GM21515 (cell line): Measurements from ENCODE around the gene PWWP2B.

Experiments
- ATAC-seq: cut with Tn5 transposase; IDR thresholded peaks from one replicate; pipeline ENCODE4 v1.9.1; 2021; ENCODE audit not compliant: unreplicated experiment

PWWP2B gene

DNA sequence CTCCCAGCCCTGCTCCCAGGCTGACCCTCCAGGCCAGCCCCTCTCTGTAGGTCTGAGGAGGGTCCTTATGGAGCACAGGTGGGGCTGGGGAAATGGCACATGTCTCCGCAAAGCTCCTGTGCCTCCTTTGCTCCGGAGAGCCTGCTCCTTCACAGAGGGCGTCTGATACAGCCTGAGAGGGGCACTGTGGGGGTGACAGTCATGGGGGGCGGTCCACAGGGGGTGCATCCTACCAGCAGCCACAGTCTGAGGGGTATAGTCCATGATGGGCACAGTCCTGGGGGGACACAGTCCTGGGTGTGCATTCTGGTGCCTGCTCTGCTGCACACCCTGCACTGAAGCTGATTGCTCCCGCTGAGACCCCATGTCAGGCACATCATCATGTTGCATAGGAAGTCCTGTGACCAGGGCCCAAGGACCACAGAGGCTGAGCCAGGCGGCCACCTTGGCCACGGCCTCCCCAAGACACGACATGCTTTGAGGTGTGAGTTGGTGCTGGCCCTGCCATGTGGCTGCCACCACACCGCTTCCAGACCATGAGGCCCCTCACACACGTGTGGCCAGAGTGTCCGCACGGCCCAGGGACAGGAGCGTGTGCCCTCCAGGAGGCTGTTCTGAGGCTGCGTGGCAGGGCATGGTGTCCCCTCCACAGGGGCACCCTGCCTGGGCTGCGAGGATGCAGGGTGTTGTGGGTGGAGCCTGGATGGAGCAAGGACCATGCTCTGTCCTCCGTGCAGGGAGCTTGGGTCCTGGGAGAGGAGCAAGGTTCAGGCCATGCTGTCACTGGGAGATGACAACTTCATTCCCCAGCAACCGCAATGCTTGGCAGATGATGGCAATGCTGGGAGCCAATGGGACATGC, 59.2 kb downstream of the PWWP2B start:
- ATAC-seq: no peak

DNA sequence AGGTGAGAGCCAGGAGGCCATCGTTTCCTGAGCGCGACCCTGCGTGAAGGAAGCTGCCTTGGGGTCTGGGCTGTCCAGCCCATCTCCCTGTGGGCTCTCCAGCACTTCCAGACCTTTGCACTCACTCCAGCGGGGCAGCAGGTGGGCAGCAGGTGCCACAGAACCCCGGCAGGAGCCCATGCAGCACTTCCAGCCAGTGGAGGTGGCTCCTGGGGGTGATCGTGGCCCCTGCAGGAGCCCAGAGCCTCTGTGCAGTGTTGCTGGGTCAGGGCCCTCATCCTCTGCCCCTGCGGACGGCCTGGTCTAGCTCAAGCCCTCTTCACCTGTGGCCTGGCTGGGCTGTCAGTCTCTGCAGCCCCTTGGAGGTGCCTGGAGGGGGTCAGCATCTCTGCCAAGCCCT, 59.9 kb downstream of the PWWP2B start:
- no peak for ATAC-seq

DNA sequence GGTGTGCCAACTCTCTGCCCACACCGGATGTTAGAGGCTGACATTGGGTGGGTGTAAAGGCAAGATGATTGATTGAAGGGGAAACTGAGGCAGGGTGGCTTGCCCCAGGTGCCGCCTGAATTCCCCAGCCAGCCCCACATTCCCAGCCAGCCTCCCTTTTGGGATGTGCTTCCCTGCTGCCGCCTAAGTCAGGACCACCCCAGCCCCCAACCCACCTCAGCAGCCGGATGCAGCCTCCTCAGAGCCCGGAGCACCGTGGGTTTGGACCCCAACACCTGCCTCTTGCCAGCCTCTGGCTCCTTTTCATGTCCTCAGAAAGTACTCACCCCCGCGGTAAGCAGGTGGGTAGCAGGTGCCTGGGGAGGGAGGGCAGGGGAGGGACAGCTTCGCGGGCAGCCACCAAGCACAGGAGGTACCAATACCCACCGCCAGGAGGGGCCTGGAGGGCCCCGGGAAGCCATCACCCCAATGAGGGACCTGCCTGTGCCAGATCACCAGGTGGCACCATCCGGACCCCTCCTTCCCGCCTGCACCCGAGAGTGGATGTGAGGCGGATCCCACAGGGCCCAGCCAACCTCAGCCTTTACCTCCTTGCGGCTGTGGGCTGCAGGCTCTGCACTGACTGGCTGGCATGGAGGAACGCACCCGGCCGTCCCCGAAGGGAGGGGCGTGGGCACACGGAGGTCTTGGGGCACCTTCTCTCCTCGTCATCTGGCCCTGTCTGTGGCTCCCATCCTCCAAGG, 60.5 kb downstream of the PWWP2B start:
- ATAC-seq: no peak

DNA sequence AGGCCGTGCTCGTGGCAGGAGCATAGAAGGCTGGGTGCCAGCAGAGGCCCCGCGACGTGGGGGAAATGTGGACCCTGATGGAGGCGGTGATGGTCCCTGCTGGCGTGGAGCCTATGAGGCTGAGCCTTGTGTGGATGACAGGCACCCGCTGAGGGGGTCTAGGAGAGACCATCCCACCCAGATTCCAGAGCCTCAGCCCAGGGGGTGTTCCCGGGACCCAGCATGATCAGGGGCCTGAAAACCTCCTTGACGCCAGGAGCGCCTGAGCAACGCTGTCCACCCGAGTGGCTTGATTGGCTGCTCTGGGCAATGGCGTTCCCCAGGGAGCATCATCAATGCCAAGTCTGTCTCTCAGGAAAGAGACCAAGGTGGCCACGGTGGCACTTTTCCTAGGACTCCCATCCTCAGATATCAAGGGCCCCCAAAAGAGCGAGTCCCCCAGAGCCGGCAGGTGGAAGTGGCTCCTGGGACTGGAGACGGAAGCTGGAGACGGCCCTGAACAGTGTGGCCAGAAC, 61.1 kb downstream of the PWWP2B start:
- no peak for ATAC-seq

DNA sequence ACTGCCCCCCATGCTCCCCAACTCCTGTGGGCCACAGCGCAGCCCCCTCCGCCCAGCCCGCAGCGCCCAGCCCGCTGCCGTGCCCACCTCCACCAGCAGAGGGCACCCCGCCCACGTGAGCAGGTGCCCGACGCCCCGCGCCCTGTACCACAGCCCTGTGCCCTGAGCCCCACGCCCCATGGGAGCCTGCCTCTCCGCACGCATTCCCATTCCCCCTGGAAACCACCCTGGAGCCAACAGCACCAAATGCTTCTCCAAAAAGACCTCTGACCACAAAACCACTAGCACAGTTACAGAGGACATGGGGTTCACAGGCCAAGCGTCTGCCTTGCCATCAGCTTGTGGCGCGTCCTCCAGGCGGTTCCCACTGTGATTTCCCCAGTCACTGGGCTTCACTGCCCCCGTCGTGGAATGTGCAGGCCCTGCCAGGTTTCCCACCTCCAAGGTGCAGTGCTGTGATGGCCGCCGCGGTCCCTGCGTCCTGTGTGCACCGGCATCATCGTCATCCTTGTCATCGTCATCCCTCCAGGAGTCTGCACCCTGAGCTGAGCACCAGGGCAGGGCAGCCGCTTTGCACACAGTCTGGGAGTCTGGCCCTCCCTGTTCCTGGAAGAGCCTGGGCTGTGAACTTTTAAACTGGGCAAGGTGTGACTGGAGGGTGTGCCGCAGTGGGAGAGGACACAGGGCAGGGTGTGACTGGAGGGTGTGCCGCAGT, 61.7 kb downstream of the PWWP2B start:
- ATAC-seq: no peak

DNA sequence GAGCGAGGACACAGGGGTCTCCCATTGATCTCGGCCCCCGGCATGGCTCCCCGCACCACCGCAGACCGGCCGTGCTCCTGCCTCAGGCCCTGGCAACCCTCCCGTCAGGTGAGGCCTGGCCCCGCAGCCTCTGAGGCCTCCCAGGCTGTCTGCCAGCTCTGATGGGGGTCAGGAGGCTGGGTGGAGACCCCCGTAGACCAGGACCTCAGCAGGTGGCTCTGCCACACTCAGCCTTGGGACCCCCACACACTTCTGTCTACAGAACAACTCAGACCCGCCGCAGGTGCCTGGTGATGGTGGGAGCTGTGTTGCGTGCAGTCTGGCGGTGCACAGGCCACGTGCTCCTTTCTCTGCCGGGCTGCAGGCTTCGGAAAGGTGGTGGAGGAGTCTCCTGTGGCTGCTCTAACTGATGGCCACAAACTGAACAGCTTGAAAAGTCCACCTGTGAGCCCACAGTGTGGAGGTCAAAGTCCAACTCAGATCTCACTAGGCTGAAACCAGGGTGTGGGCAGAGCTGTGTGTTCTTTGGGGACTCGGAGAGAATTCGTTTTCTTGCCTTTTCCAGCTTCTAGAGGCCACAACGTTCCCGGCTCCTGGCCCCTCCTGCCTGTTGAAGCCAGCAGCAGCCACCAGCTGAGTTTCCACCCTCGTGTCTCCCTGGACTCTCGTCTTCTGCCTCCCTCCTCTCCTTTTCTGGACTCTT, 62.5 kb downstream of the PWWP2B start:
- ATAC-seq: no peak

DNA sequence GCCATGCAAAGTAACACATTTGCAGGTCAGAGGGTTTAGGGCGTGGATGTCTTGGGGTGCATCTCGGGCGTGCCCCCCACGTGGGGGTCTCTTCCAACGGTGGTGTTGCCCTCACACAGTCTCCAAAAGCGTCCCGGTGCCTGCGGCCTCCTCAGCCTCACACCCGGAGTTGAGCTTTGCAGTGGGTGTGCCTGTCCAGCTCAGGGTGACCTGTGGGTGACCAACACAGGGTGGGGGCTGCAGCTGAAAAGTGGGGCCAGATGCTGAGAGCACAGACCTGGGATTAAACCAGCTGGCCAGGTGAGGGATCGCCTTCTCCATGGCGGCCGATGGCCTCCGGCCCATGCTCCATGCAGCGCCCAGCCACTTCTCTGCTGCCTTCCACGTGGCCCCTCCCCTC, 63.1 kb downstream of the PWWP2B start:
- no peak for ATAC-seq

DNA sequence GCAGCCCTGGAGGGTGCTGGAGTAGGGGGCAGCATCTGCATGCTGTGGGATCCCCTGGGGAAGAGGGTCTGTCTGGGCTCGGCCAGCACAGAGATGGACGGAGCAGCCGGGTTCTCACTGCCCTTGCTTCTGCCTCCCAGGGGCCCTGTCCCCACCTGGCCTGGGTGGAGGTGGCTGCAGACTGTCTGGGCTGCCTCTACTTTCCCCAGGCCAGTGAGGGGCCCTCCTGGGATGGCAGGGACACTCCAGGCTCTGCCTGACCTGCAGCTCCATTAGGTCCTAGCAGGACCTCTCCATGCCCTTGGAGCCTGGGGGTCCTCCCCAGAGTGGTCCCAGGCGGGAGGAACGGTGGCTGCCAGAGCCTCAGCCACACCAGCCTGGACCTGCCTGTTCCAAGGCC, 63.7 kb downstream of the PWWP2B start:
- no peak for ATAC-seq

DNA sequence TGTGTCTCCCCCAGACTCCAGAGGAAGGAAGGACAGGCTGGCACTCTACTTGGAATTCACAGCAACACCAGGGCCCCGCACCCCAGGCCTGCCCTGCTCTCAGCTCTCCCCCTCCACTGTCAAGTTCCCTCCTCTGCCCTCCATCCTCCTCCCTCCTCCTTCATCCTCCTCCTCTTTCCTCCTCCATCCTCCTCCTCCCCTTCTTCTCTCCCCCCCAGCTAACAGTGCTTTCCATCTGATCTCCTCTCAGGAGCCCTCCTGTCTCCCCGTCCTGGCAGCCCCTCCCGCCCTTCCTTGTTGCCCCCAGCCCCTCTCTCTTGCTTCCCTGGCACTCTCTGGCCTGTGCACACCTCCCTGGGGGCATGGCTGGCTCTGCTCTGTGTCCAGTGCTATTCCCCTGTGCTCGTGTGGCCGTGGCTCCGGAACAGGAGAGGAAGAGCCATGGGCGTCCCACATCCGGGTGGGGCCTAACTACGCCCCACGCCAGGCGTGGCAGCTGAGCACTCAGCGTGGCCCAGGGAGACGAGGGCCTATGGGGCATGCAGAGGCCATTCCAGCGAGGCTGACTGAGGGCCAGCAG, 64.2 kb downstream of the PWWP2B start:
- ATAC-seq: no peak

DNA sequence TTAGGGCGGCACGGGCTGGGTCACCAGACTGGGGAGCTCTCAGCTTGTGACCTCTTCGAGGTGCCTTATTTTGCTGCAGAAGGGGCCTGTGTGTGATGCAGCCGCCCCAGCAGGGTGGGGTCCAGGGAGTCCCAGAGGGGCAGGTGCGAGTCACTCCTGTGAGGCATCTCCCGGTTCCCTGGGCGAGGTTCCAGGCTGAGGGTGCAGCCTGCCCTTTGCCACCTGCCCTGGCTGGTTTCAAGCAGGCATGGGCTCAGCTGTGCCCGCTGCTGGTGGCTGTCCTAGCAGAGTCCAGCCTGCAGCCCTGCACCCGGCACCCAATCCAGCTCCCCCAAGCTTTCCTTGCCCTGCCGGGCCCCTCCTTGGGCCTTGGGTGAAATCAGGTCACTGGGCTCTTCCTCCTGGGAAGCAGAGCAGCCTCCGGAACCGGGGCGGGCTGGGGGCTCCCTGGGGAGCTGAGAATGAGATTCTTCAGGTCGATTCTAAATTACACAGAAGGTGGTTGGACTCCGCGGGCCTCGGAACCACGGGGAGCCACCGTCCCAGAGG, 64.8 kb downstream of the PWWP2B start:
- ATAC-seq: no peak

DNA sequence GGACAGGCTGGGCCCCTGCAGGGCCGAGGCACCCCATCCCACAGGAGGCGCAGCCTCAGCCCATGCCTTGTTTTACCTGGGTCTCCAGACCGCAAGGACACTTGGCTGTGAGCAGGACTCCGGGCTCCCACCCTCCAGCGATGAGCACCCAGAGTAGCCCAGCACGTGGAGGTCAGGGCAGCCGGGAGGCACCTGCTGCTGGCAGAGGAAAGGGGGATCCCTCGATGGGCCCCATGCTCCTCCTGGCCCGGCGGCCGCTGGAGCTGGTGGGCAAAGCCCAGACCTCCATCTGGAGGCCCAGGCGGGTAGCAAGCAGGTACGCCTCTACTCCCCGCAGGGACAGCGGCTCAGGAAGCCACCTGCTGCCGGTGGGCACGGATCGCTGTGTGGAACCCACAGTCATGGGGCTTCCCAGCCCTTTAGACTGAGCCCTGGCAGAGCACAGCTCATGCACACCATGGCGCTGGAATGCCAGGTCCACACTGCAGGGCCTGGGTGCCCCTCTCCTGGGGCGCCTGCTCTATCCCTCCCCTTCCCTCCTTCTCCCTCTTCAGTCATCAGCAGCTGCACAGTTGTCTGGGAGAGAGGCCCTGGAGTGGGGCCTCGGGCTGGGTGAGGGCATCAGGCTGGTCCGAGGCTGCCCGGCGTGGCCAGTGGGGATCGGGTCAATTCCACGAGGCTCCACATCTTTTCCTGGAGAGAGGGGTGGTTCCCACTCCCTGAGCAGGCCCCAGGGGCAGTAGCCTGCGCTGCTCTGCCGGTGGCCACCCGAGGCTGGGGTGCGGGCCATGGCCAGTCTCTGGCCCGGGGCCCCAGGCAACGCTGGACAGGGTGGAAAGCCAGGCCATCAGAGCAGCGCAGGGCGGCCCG, 65.7 kb downstream of the PWWP2B start:
- no peak for ATAC-seq

DNA sequence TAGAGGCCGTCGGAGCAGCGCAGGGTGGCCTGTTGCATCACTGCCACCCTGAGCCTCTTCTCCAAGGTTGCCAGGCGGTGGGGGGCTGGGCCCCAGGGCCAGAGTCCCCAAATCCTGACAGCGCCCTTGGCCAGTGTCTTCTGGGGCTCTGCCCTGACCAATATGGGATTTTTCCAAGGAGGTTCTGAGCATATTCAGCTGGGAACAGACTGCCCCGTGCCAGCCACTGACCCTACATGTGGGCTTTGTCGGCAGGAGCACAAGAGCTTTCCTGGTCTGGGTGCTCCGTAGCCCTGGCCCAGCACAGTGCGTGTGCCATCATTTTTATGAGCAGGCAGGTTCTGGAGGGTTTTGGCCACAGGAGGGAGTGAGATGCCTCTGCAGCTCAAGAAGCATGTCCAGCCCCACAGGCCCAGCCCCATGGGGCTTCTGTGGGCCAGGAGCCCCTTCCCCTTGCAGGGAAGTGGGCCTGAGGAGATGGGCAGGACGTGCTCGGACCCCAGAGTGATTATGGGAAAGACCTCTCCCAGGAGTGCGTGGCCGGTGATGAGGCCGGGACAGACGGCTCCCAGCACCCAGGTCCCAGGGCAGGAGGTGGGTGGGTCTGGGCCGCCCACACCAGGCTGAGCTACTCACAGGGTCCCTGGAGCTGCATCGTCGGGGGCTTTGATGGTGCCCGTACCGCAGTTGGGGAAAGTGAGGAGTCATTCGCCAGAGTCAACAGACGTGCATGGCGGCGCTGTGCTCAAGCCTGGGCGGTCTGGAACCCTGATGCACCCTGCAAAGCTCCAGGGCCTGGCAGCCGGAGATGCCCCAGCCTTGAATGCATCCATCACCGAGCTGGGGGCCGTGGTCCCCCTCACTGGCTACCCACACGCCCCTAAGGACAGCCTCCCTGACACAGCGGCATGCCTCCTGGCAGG, 66.6 kb downstream of the PWWP2B start:
- ATAC-seq: no peak

DNA sequence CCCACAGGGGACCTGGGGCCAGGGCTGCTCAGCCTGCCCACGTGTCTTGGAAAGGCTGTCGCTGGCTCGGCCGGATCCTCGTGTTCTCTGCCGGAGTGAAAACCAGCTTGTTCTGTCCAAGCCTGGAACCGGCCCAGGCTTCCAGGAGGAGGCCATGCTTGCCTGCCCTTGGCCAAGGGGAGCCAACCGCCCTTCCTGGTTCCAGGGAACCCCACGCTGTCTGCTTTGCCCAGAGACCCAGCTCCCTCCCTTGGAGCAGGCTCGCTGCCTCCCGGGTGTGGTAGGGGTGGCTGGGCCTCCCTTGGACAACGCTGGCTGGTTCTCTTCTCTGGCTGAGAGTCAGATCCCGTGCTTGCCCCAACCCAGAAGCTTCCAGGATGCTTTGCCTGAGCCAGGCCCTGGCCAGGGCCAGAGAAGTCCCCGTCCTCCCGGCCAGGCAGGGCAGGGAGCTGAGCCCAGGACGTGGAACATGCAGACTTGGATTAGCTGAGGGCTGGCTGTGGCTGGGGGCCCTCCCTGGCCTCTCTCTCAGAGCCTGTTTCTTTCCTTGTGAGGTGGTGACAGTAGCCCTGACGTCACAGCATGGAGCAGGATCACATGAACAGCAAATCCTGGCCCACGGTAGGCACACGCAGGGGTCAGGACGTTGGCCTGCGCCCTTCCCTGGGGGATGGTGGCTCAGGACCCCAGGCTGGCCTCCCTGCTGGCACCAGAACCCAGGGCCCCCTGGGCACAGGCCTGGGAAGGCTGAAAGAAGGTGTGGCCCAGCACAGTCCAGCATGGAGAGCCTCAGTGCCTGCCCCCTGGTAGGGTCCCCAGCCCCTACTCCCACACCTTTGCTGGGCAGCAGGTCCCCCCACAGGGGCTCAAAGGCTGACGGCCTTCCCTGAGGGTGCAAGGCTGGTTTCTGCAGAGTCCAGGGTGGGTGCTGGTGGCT, 67.5 kb downstream of the PWWP2B start:
- no peak for ATAC-seq

DNA sequence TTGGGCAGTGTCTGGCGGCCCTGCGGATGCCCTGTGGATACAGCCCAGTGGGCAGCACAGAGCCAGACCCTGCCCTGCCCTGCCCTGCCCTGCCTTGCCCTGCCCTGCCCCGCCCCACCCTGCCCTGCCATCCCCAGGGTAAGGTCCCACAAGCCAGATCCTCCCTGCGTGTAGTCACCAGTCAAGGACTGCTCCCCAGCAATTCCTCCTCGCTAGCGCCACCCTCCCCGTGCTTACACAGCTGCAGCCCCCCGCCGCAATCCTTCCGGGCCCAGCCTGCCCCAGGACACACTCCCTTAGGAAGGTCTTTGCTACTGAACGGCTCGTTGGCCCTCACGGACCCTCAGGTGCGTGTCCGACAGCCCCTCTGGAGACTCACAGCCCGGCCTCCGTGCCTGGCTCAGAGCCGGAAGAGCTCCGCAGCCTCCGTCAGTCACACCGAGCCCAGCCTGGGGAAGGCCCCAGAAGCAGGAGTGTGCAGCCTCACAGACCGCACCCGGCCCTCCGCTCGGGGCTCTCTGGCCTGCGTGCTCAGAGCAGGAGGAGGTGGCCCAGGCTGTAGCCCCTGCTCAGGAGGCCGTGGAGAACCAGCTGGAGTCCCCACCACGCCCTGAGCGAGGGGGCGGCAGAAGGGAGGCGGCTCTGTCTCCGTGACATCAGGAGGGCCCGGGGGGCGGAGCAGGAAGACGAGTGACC, 68.3 kb downstream of the PWWP2B start:
- no peak for ATAC-seq

DNA sequence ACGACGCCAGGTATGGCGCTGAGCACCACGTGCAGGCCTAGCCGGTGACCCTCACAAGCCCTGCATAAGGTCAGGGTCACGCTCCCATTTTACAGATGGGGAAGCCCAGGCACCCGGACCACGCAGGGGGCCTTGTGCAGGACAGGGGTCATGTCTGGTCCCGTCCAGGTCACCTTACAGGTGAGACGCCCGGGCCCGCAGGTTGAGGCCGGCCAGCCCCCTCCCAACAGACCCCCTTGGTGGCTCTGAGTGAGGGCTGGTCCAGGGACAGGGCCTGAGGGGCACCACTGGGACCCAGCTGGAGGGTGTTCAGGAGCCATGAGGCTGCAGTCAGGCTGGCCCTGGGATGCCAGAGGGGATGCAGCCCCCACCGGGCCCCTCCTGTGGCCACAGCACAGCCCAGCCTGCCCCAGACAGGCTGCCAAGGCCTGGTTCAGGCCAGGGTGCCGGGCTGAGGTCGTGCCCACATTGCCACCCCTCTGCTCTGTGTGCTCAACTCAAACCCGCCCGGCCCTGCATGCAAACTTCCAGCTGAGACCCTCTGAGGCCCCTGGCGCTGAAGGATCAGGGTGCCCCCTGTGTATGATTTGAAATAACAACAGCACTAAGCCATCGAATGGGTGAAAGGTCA, 69.0 kb downstream of the PWWP2B start:
- no peak for ATAC-seq
